ENCODE measurements around the gene EIF4G1. TPM values are rescaled to one million over a fixed set of nuclear protein-coding genes. Genes with fewer than 3 reads are reported as not detected.
A peak's percentile ranks its signal among the peaks of the same experiment; 100 is the strongest.

Gene EIF4G1
- total RNA-seq, 1 donor from 2014 or later: 490 TPM

DNA sequence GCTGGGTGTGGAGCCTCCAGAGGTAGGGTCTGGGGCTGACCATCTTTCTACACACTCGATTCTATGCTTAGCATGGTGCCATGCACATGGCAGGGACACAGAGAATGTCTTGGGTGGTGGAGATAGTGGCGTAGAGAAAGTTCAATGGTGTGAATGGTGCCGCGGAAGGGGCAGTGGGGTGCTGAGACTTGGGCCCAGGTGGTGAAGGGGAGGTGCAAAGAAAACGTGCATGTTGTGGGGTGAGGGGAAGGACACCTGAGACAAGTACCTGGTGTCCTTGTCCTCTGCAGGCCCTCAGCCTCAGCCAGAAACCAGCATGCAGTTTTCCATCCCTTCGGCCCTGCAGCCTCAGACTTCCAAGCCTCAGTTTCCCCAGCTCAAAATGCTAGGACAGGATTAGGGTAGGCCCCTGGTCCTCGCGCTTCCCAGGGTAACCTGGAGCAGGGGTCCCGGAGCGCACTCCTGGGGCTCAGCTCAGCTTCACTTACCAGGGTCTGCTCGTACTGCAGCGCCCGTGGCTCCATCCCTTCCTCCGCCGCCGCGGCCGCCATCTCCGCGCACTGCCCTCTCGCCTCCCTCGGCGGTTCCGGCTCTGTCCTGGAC is 46.6 kb downstream of the EIF4G1 start:
- H3K27ac ChIP-seq (ENCODE audit: low read depth, low read length): no peak overlapping the region
- H4K20me1 ChIP-seq (ENCODE audit: insufficient read depth, low read length): peaks cover 17% of the 10 kb centered on the region
- no peaks in the 10 kb centered on the region for H3K27me3 ChIP-seq (ENCODE audit: insufficient read depth, low read length)
- H3K36me3 ChIP-seq (ENCODE audit: insufficient read depth, low read length): peaks cover 6% of the 10 kb centered on the region
- peaks cover 34% of the 10 kb centered on the region for H3K79me2 ChIP-seq (ENCODE audit: insufficient read depth, low read length)
- DNase-seq (ENCODE audit: low read depth) (no peak), FAIRE-seq (no peak)
- no peaks in the 10 kb centered on the region for H3K9me3 ChIP-seq (ENCODE audit: insufficient read depth, low read depth, low read length)
- H3K27me3 Mint-ChIP-seq (ENCODE audit: low read depth, unreplicated experiment): no peaks in the 10 kb centered on the region
- peak overlapping the region; percentile 53 for H3K27ac Mint-ChIP-seq (ENCODE audit: unreplicated experiment)
- H3K9me3 Mint-ChIP-seq (ENCODE audit: unreplicated experiment): no peaks in the 10 kb centered on the region
- peaks cover 13% of the 10 kb centered on the region for H3K36me3 Mint-ChIP-seq (ENCODE audit: low read depth, unreplicated experiment)
- peaks cover 10% of the 10 kb centered on the region for H3K4me1 ChIP-seq (ENCODE audit: insufficient read depth, low read length)
- no peak for TF ChIP-seq EZH2 (IDR thresholded peaks at IDR 0.05; ENCODE audit: insufficient read depth, low read length)
- TF ChIP-seq, protein P1, sequence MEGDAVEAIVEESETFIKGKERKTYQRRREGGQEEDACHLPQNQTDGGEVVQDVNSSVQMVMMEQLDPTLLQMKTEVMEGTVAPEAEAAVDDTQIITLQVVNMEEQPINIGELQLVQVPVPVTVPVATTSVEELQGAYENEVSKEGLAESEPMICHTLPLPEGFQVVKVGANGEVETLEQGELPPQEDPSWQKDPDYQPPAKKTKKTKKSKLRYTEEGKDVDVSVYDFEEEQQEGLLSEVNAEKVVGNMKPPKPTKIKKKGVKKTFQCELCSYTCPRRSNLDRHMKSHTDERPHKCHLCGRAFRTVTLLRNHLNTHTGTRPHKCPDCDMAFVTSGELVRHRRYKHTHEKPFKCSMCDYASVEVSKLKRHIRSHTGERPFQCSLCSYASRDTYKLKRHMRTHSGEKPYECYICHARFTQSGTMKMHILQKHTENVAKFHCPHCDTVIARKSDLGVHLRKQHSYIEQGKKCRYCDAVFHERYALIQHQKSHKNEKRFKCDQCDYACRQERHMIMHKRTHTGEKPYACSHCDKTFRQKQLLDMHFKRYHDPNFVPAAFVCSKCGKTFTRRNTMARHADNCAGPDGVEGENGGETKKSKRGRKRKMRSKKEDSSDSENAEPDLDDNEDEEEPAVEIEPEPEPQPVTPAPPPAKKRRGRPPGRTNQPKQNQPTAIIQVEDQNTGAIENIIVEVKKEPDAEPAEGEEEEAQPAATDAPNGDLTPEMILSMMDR (IDR thresholded peaks at IDR 0.05; ENCODE audit: insufficient read depth, low read depth, low read length): no peak
- peak overlapping the region; percentile 88 for H3K9ac ChIP-seq (ENCODE audit: low read length)
- peak overlapping the region; percentile 88 for H3K4me3 Mint-ChIP-seq (ENCODE audit: unreplicated experiment)
- peaks cover 16% of the 10 kb centered on the region for H3K4me1 Mint-ChIP-seq (ENCODE audit: low read depth, unreplicated experiment)
- peak overlapping the region; percentile 82 for H3K4me3 ChIP-seq (ENCODE audit: insufficient read depth, low read depth, low read length)
- H2AFZ ChIP-seq (ENCODE audit: low read depth, low read length): peak overlapping the region; percentile 92
- H3K4me2 ChIP-seq (ENCODE audit: low read length): peak overlapping the region; percentile 92

DNA sequence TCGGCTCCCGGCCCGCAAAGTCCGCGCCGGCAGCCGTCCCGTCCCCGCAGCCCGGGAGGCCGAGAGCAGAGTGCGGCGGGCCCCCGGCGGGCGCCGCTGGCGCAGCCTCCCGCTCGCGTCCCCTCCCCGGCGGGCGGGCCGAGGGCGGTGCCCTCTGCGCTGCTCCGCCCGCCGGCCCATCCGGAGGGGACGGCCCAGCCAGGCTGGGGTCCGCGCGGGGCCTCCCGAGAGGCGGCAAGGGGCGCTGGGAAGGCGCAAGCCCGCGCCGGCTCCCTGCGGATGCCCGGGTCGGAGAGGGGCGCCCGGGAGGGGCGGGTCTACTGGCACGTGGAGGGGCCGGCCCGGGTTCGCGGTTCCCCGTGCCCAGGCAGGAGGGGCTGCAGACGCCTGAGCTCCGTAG is 47.1 kb downstream of the EIF4G1 start, which contains the start of the genes CLCN2 and POLR2H:
TSS of gene CLCN2 (minus strand) at position 74 of the 400 bp plus-strand sequence. CDS start 126 bp downstream, outside the sequence.
TSS of gene POLR2H (plus strand) at position 179 of the 400 bp plus-strand sequence. CDS start 1,783 bp downstream, outside the sequence.
- no peak for DNase-seq (ENCODE audit: low read depth)
- Histone ChIP-seq H3K27ac (ENCODE audit: low read depth, low read length) (peak within 1 kb of the TSS; percentile 90), H3K4me2 (ENCODE audit: low read length) (peak within 1 kb of the TSS; percentile 92), H2AFZ (ENCODE audit: low read depth, low read length) (peak within 1 kb of the TSS; percentile 92), H3K27me3 (ENCODE audit: insufficient read depth, low read length) (no peaks in the 10 kb centered on the region), H3K9ac (ENCODE audit: low read length) (peak within 1 kb of the TSS; percentile 88), H3K79me2 (ENCODE audit: insufficient read depth, low read length) (peaks cover 34% of the 10 kb centered on the region), H3K9me3 (ENCODE audit: insufficient read depth, low read depth, low read length) (no peaks in the 10 kb centered on the region), H3K36me3 (ENCODE audit: insufficient read depth, low read length) (peaks cover 7% of the 10 kb centered on the region), H3K4me1 (ENCODE audit: insufficient read depth, low read length) (peaks cover 10% of the 10 kb centered on the region), H3K4me3 (ENCODE audit: insufficient read depth, low read depth, low read length) (peak within 1 kb of the TSS; percentile 82), H4K20me1 (ENCODE audit: insufficient read depth, low read length) (peaks cover 17% of the 10 kb centered on the region)
- FAIRE-seq: no peak
- H3K27me3 Mint-ChIP-seq (ENCODE audit: low read depth, unreplicated experiment): no peaks in the 10 kb centered on the region
- peaks cover 14% of the 10 kb centered on the region for H3K36me3 Mint-ChIP-seq (ENCODE audit: low read depth, unreplicated experiment)
- H3K4me1 Mint-ChIP-seq (ENCODE audit: low read depth, unreplicated experiment): peaks cover 16% of the 10 kb centered on the region
- TF ChIP-seq, protein P1 (IDR thresholded peaks at IDR 0.05; ENCODE audit: insufficient read depth, low read depth, low read length): no peak
- TF ChIP-seq EZH2 (IDR thresholded peaks at IDR 0.05; ENCODE audit: insufficient read depth, low read length): no peak
- peak within 1 kb of the TSS; percentile 97 for H3K4me3 Mint-ChIP-seq (ENCODE audit: unreplicated experiment)
- H3K27ac Mint-ChIP-seq (ENCODE audit: unreplicated experiment): peak within 1 kb of the TSS; percentile 97
- H3K9me3 Mint-ChIP-seq (ENCODE audit: unreplicated experiment): no peaks in the 10 kb centered on the region

Data from astrocyte (in vitro differentiated cells and primary cell).